Esophagus muscularis mucosa (tissue), 3 donors: ENCODE measurements around the gene ACLY.
"Not testable (repeated sequence)": the region's sequence is repeated elsewhere in the genome, so short reads cannot be mapped to it uniquely, and the experiment has no call there.

ENCODE experiments used
- CTCF ChIP-seq, 3 experiments: fragments of 200-600 bp in 2 of 3; fragments of 450-650 bp in 1 of 3; sonication (generic) in 2 of 3; IDR thresholded peaks; one replicate each; pipeline ENCODE4 v1.5.1; 2017 to 2019; ENCODE audit warnings: antibody characterized with exemption in 3 of 3, mild to moderate bottlenecking in 2 of 3, moderate library complexity in 1 of 3
- POLR2A ChIP-seq: fragments of 450-650 bp; IDR thresholded peaks from one replicate; pipeline ENCODE4 v1.6.1; 2017; ENCODE audit warnings: antibody characterized with exemption, moderate library complexity, mild to moderate bottlenecking, low read depth
- POLR2AphosphoS5 ChIP-seq, 2 donors: sonication (generic); formaldehyde crosslinking; IDR thresholded peaks; one replicate each; pipeline ENCODE4 v1.6.1; 2017; ENCODE audit warnings: antibody characterized with exemption in 2 of 2

- TF ChIP-seq CTCF (IDR thresholded peaks at IDR 0.05); POLR2AphosphoS5 (IDR thresholded peaks at IDR 0.05); POLR2A: not testable (repeated sequence)
Measured at GRCh38 chr17:41930833-41931156, 12.0 kb upstream of the ACLY start.
